ENCODE data around the gene CNPY1.

DNA sequence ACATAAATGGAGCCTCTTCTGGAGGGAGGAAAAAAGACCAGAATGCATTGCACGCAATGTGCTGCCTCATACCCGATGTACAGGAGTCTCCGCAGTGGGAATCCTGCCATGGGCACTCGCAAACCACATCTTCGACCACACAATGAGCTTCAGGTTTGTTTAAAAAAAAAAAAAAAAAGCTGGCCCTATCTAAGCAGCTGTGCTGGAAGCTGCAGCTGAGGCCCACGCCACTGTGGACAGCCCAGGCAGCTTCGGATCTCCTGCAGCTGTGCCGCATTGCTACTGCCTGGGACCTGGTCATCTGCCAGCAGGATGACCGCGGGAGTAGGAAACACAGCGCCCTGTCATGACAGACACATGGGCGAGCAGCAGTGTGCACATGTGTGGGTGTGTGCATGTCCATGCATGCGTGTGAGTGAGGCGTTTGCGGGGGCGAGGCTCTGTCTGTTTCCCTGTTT is 62.5 kb downstream of the CNPY1 start:
- no peak for TF ChIP-seq EZH2 (IDR thresholded peaks at IDR 0.05; ENCODE audit: borderline replicate concordance, low read length)
- TF ChIP-seq CTCF (IDR thresholded peaks at IDR 0.05; ENCODE audit: low read length) = no peak

Data from OCI-LY1 (cell line).